ENCODE measurements around the gene MATR3.

MATR3 gene

DNA sequence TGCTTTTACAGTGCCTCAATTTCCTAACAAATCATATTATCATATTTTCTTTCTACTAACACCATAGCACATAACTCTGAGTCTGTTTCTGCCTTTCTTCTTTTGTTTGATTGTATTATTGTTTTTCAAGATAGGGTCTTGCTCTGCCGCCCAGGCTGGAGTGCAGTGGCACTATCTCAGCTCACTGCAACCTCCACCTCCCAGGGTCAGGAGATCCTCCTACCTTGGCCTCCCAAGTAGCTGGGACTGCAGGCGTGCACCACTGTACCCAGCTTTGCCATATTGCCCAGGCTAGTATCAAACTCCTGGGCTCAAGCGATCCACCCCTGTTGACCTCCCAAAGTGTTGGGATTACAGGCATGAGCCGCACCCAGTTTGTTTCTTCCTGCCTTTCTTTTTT, 66.8 kb downstream of the MATR3 start:
- DNase-seq = no peak

- peak; percentile 15 for DNase-seq
Measured at GRCh38 chr5:139361835-139362429, 68.4 kb downstream of the MATR3 start.

DNA sequence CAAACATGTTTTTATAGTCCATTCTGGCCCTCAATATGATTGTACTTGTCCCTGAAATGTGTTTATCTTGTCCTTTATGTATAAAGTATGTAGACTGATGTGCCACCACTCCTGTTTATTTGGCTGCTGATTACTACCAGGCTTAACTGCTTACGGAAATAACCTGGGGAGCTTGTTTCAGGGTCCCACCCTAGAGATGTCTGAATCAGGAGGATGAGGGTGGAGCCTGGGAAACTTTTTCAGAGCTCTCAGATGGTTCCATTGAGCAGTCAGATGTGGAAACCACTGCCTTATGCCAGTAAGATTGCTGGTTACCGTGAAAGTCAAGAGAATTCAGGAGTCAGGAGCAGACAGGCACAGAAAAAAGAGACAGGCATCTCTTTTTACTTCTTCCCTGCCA, 70.4 kb downstream of the MATR3 start:
- DNase-seq = no peak

DNA sequence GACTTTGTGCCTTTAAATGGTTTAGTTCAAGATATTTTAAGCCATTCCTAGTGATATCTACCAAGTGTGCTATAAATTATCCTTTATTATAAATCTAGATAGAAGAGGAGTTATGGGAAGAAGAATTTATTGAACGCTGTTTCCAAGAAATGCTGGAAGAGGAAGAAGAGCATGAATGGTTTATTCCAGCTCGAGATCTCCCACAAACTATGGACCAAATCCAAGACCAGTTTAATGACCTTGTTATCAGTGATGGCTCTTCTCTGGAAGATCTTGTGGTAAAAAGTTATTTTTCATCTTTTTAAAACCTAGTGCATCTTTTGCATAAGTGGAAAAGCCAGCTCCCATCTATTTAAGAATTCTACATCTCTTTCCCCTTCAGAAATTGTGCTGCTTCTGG, 70.9 kb downstream of the MATR3 start:
- DNase-seq = no peak

- no peak for DNase-seq
Measured at GRCh38 chr5:139368613-139369012, 75.1 kb downstream of the MATR3 start.

DNA sequence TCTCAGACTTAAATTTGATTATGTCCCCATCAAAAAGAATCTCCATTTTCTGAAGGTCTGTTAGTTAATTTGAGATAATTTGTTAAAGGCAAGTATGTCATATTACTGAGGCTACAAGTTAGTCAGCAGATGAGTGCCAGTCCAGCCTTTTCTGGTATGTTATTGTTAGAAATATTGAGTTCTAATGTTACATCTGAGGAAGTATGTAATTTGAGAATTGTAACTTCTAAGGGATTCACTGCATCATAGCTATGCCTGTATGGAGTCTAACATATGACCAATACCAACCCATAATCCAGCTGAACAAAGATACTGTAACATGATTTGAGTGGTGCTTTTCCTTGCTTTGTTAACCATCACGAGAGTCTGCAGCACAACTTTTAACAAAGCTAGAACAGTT, 75.6 kb downstream of the MATR3 start:
- no peak for DNase-seq

DNA sequence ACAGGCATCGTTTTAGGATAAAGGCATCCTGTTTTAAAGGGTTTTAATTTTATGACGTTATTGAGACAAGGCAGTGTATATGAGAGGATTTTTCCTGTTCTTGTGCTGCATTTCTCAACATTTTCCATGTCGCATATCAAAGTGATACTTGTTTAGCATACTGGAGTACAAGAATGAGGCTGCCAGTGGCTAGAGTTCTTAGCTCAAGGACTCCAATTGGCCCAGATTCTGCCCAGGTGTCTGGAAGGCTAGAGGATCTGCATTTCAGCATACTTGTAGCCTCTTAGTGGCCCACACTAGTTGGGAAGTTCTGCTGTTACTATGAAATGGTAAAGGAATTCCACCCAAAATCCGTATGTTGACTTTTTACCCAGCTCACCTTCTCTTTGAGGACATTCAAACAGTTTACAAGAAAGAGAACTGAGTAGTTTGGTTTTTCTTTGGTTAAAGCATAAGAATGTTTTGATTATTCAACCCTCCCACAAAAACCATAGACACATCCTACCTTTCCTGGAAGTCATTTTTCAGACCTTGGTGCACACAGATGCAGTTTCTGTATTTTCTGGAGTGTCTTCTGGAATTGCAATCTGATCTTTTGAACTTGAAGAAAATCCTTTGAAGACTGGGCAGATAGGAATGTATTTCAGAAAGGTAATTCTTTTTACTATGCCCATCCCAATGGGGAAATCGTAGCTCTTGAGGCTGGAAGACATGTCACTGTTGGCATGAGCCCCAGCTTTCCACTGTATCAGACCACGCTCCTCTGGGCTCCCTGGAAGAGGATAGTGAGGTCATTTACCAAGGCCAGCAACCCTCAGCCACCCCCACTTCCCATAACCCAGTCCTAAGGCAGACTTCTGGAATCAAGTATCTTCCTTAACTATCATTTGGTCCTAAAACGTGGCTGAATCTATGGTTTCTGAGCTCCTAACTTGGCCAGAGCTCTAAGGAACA, 78.2 kb downstream of the MATR3 start:
- DNase-seq = no peak

GRCh38 chr5:139374909-139375308, 81.4 kb downstream of the MATR3 start:
- DNase-seq = no peak

- no peak for DNase-seq
Measured at GRCh38 chr5:139376364-139376763, 82.8 kb downstream of the MATR3 start.

DNA sequence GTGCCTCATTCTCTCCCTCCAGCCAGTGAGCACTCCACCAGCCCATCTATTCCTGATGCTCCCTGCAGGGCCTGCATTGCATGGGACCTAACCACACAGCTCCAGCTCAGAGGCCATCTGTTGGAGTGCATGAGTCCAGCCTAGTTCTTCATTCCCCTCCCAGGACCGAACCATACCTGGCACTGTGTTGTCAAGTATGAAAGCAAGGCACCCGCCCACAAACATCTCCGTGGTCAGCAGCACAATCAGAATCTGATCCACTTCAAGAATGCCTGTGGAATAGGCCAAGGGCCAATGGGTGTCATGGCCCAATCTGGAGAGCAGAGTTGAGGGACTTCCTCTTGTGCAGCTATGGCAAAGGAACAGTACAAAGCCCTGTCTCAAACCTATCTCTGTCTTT, 83.7 kb downstream of the MATR3 start:
- no peak for DNase-seq

GRCh38 chr5:139378101-139378825, 84.7 kb downstream of the MATR3 start:
- no peak for DNase-seq

- DNase-seq = no peak
Measured at GRCh38 chr5:139378941-139379361, 85.4 kb downstream of the MATR3 start.

GRCh38 chr5:139379626-139380449, 86.3 kb downstream of the MATR3 start:
- no peak for DNase-seq

All from activated CD4-positive, alpha-beta T cell treated with anti-CD3 and anti-CD28 coated beads, Interleukin-2, amount 50 U/mL, for 16 hours (primary cell).